Femur (tissue), 1 donor: ENCODE measurements around the gene LGI4.

ENCODE experiments used
- DNase-seq: peaks from one replicate; pipeline ENCODE4 v3.0.0-alpha.2; 2017

The LGI4 gene

GRCh38 chr19:35141837-35142605 is 7.2 kb upstream of the LGI4 start:
- no peak for DNase-seq

DNA sequence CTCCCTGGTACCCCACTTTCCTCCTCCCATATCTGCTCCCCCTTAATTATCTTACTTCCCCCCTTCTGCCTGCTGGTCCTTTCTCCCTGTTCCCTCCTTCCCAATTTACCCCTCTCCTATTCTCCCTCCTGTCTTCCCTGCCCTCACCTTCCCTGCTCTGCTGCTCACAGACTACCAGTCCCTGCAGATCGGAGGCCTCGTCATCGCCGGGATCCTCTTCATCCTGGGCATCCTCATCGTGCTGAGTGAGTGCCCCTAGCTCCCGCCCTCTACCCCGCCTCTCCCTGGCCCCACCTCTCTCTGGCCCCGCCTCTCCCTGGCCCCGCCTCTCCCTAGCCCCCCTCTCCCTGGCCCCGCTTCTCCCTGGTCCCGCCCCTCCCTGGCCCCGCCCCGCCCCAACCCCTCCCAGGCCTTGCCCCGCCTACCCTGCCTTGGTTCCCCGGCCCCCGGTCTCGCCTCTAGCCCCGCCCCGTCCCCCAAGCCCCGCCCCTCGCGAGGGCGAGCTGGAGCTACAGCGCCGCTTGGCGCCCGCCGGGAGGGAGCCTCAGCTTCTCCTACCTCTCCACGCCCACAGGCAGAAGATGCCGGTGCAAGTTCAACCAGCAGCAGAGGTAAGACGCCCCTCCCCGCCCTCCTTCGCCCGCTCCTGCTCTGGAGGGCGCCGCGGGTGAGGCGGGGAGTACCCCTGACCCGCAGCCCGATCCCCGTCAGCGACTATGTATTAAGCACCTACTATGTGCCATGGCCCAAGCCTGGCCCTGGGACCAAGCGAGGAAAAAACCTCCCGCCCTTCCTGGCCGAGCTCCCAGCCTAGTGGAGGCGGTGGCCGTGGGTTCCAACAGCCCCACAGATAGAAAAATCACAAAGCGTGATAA is 6.3 kb upstream of the LGI4 start:
- DNase-seq: peak; percentile 95

DNA sequence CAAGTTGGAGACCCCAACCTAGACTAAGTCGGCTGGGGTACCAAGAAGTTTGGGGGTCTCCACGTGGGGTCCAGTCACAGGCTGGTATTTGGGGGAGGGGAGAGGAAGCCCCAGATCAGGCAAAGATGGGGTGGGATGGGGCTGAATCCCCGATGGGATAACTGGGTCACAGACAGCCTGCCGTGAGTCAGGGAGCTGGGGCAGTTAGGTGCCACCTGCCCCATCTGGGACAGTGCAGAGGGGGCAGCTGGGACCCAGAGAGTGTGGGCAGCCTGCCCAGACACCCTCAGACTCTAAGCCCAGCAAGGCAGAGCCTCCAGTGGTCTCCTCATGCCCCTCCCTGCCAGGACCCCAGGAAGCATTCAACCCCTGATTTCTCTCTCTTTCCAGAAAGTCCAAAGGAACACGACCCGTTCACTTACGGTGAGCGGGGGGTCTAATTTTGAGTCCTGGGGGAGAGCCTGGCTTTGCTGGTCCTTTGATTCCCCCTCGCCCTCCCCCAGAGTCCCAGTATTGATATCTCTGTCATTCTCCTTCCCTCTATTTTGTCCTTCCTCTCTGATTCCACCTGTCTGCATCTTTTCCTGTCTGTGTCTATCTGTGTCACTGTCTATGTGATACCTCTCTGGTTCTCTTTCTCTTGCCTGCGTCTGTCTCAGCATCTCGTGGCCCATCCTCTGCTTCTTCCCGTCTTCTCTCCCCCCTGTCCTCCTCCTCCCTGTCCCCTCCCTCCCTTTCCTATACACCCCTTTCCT is 5.5 kb upstream of the LGI4 start:
- DNase-seq: no peak

- peak; percentile 90 for DNase-seq
These were observed 3.5 kb upstream of the LGI4 start, which contains the start of gene FXYD1 for GRCh38 chr19:35138305-35138892. TSS of gene FXYD1 (plus strand) at chr19:35138824. CDS start at chr19:35140080, 1,256 bp downstream.

DNA sequence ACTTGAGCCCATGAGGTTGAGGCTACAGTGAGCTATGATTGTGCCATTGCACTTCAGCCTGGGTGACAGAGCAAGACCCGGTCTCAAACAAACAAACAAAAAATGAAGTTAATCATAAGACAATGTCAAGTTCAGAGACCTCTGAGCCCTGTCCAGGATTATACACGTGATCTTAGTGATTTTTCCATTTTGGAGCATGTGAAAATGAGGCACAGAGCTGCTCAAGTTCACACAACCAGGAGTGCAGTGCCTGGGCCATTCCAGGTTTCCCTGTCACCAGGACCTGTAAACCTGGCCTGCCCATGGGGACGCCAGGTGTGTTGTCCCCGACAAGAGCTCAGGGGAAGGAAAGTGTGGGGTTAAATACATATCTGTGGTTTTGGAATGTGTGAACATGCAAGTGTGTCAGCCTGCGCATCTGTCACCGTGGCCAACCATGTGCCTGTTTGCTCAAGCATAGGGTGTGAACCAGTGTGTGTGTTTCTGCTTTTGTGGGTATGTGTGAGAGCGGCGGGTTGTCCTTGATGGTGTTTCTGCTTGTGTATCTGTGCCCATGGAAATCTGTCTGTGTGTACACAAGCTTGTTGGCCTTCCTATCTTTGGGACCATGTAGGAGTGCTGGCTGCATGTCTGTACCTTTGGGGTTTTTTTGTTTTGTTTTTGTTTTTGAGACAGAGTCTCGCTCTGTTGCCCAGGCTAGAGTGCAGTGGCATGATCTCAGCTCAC is 2.3 kb upstream of the LGI4 start:
- no peak for DNase-seq

DNA sequence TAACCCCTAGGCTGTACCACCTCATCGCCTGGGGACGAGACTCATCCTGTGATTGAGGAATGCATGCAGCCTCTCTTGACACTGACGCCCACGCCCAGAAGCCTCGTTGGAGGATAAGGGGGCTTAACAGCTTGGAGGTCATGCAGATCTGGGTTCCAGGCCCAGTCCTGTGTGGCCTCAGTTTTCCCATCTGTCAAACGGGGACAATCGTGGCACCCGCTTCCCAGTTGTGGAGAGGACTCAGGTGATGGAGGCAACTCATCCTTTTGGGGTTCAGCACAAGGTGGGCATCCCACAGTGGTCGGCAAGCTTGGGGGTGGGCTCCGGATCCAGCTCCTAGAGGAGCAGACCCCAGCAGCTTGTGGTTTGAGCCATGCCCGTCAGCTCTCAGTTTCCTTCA is 1.4 kb upstream of the LGI4 start:
- DNase-seq: no peak

DNA sequence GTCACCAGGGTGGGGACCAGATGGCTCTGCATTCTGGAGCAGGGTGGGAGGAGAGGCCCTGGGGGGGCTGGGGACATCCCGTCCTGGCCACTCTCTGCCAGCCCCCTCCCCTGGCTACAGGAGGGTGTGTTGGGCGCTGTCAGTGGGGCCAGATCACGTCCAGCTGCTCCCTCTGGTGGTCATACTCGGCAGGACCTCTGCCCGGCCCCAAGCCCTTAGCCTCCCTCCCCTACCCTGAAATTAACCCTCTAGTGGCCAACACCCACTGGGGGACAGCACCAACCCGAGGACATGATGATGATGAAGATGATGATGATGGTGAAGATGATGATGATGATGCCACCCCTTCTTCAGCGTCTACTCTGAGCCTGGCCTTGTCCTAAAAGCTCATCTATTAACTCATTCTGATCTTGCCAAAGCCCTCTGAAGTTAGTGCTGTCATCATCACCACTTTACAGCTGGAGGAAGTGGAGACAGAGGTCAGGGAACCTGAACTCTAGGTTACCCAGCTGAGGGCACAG is 590 bp upstream of the LGI4 start:
- peak; percentile 91 for DNase-seq

DNA sequence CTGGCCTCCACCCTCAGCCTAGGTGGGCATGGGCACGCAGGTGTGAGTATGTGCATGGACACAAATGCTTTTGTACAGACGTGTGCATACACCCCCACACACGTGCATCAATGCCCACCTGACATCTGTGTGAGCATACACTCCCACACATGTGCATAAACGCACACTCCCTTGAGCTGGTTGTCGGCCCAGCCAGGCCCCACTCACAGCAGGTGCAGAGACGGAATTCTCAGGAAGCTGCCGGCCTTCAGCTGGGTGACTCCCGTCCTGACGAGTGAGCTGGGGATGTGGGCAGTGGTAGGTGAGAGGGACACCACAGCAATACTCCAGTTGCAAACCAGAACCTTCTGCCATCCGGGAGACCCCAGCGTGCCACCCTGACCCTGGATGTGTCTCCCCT is 1.0 kb downstream of the LGI4 start:
- DNase-seq: no peak

GRCh38 chr19:35132254-35132653 is 2.6 kb downstream of the LGI4 start:
- DNase-seq: no peak

DNA sequence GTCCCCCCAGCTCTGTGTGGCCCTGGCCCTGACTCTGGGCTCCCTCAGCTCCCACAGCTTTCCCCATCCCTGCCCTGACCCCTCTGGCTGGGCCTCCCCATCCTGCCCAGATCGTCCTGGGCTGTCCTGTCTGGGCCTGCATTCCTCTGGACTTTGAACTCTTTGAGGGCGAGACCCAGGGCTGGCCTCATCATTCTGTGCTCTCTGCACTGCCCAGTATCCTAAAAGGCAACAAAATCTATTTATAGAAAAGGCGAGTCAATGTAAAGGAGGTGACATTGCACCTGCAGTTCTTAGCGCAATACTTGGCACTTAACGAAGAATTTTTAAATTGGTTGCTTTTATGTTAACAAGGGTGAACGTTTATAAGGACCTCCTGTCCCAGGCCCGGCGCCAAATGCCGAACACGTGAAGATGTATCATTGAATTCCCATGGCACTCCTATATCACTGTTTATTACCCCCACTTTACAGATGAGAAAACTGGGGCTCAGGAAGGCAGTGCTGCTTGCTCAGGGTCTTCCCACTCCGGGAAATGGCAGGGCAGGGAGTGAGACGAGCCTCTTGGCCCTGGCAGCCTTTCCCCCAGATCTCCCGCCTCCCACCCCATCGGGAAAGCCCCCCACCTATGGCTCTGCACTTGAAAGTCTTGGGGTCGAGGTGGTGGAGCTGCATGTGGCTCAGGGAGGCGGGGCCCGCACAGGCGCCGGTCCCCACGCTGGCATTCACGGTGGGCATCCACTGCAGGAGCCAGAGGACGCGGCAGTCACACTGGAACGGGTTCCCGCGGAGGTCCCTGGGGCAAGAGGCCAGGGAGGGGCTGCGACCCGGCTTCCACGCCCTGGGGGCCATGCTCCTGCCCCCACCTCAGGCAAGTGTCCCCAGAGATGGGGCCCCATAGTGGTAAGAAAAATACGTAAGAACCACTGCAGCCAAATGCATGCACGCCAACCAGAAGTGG is 3.8 kb downstream of the LGI4 start:
- no peak for DNase-seq

DNA sequence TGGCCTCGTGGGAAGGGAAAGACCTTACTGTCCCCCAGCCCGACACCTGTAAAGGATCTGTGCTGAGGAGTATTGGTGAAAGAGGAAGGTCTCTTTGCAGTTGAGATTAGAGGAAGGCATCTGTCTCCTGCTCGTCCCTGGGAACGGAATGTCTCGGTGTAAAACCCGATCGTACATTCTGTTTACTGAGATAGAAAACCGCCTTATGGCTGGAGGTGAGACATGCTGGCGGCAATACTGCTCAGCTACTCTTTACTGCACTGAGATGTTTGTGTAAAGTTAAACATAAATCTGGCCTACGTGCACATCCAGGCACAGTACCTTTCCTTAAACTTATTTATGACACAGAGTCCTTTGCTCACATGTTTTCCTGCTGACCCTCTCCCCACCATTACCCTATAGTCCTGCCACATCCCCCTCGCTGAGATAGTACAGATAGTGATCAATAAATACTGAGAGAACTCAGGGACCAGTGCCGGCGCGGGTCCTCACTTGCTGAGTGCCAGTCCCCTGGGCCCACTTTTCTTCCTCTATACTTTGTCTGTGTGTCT is 5.1 kb downstream of the LGI4 start:
- peak; percentile 3 for DNase-seq

DNA sequence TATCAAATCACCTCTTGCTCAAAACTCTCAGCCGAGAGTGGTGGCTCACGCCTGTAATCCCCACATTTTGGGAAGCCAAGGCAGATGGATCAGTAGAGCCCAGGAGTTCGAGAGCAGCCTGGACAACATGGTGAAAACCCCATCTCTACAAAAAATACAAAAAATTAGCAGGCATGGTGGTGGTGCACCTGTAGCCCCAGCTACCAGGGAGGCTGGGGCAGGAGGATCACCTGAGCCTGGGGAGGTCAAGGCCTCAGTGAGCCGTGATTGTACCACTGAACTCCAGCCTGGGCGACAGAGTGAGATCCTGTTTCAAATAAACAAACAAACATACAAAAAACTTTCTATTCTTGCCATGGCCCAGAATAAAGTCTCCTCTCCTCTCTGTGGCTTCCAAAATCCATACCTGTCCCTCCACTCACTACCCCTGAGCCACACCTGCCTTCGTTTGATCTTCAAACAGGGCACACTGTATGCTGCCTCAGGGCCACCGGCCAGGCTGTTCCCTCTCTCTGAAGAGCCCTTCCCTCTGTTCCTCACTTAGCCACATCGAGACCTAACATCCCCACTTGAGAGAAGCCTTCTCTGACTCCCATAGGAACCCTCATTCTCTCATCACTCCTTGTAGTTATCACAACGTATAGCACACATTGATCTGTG is 6.3 kb downstream of the LGI4 start:
- DNase-seq: no peak

GRCh38 chr19:35127871-35128270 is 7.0 kb downstream of the LGI4 start:
- DNase-seq: no peak

DNA sequence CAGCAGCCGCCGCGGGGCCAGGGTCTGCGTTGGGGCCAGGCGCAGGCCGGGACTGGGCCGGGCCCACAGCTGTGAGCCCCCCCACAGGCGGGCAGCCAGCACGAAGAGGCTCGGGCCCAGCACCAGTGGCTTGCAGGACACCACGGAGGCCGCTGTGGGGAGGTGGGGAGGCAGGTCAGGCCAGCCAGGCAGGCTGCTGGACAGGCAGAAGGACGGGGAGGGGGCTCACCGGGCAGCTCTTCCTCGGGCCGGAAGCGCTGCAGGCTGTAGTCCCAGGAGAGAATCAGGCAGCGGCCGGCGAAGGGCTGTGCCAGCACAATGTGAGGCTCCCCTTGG is 8.3 kb downstream of the LGI4 start:
- DNase-seq: peak; percentile 63

DNA sequence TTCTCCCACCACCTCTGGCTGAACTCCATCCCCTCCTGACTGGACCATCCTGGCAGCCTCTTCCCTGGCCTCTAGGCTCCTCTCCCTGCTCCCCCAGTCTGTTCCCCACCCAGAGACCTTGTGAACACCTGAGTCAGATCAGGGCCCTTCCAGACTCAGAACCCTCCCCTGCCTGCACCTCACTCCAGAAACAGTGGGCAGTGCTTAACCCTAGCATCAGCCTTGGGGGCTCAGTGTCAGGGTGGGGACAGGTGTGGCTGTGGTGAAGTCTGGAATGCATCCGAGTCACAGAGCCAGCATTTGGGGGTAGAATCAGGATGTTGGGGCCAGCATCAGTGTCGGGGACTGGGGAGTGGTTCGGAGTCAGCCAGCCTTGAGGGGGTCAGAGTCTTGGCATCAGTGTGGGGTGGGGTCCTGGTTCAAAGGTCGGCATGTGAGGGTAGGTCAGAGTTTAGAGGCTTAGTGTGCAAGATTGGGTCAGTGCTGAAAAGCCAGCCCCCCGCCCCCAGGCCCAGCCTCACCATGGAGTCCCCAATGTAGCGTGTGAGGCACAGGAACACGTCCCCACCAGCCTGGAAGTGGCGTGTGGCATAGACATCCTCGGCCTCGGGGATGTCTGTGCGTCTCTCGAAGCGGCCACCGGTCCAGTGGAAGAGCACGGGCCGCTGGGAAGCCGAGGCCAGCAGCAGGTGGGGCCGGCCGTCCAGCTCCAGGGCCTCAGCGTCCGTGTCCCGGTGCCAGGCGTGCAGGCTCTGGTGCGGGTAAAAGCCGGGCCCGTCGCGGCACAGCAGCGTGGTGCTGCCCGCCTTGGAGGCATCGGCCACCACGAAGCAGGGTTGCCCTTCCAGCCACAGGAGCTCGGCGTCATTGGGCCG is 8.9 kb downstream of the LGI4 start:
- DNase-seq: no peak

- no peak for DNase-seq
These were observed 9.6 kb downstream of the LGI4 start for GRCh38 chr19:35125270-35125717.

DNA sequence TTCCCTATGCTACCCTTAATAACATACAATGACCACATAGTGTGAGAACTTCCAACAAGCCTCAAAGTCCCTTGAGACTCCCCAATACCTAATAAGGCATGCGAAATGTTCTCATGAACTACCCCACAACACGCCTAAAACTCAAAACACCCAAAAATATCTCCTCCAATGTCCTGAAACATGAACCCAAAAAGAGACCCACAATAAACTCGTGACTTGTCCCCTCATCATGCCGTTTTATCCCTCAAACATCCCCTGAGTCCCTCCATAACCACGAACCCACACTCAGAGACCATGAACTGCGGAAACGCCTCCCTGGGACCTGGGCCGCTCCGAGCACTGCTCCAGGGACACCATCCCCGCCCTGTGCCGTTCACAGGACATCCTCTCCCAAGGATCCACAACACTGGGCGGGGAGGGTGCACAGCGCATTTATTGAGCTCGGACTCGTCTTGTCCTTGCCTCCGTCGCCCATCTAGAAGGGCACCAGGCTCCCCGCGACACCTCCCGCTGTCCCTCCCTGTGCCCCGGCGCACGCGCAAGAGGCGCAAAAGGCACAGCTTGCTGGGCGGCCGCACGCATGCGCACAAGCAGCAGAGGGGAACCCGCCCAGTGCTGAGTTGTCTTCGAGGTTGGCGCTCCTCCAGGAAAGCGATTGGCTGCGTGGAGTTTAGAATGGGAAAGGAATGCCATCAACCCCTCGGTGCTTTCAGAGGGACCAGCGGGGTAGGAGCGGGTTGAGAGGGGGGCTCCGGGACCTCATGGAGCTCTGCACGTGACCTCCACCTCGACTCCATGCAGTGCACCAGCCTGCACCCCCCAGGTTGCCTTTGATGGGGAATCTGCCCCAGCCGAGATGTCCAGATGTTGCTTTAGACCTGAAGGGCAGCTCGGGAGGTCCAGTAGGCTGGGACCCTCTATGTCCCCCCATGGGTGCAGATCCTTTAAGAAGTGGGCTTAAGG is 10.5 kb downstream of the LGI4 start:
- peak; percentile 97 for DNase-seq

DNA sequence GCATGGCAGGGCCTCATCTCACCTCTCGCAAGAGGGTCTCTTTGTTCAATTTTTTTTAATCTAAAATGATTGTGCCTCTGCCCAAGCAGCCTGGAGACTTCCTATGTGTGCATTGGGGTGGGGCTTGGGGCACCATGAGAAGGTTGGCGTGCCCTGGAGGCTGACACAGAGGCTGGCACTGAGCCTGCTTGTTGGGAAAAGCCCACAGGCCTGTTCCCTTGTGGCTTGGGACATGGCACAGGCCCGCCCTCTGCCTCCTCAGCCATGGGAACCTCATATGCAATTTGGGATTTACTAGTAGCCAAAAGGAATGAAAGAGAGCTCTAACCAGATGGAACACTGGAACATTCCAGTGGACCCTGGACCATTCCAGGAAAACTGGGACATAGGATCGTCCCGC is 11.3 kb downstream of the LGI4 start:
- peak; percentile 78 for DNase-seq
